GM12878 (cell line): ENCODE results near the gene ANKHD1. TPM values are rescaled to one million over a fixed set of nuclear protein-coding genes. Genes with fewer than 3 reads are reported as not detected.

Experiments
- BCL3 ChIP-seq: IDR thresholded peaks from 2 replicates; pipeline ENCODE4 v1.6.1; 2011; ENCODE audit warnings: borderline replicate concordance, low read depth, mild to moderate bottlenecking, moderate library complexity, low read length; ENCODE audit not compliant: insufficient read depth, poor library complexity, severe bottlenecking
- CUX1 ChIP-seq: IDR thresholded peaks from 2 replicates; pipeline ENCODE4 v1.6.1; 2012; ENCODE audit warnings: improper control_type of control experiment, low read depth, low read length; ENCODE audit not compliant: insufficient replicate concordance
- DPF2 ChIP-seq: fragments of 450-650 bp; IDR thresholded peaks from 2 replicates; pipeline ENCODE4 v1.6.1; 2017; ENCODE audit warnings: mild to moderate bottlenecking
- HDGF ChIP-seq: fragments of 450-650 bp; IDR thresholded peaks from 2 replicates; pipeline ENCODE4 v1.6.1; 2016; ENCODE audit warnings: antibody characterized with exemption
- IKZF1 ChIP-seq: fragments of 450-650 bp; conservative IDR thresholded peaks from 2 replicates; pipeline ENCODE4 v1.6.1; 2017; ENCODE audit warnings: antibody characterized with exemption, mild to moderate bottlenecking
- KDM1A ChIP-seq: fragments of 200-600 bp; sonication (generic); IDR thresholded peaks from 2 replicates; pipeline ENCODE4 v1.6.1; 2016; ENCODE audit warnings: borderline replicate concordance
- MXI1 ChIP-seq: fragments of 150-350 bp; IDR thresholded peaks from 2 replicates; pipeline ENCODE4 v1.6.1; 2011; ENCODE audit warnings: low read depth, mild to moderate bottlenecking, inconsistent platforms, low read length, improper control_type of control experiment
- PBX3 ChIP-seq: IDR thresholded peaks from 2 replicates; pipeline ENCODE4 v1.6.1; 2011; ENCODE audit warnings: mild to moderate bottlenecking, low read depth, low read length, moderate library complexity; ENCODE audit not compliant: insufficient replicate concordance
- PKNOX1 ChIP-seq: fragments of 450-650 bp; IDR thresholded peaks from 2 replicates; pipeline ENCODE4 v1.6.1; 2016; ENCODE audit warnings: mild to moderate bottlenecking
- RCOR1 ChIP-seq: conservative IDR thresholded peaks from 2 replicates; pipeline ENCODE4 v1.6.1; 2012; ENCODE audit warnings: low read depth, low read length, improper control_type of control experiment
- YY1 ChIP-seq: IDR thresholded peaks from 2 replicates; pipeline ENCODE4 v1.6.1; 2011; ENCODE audit warnings: low read depth, mild to moderate bottlenecking, low read length
- ZBTB33 ChIP-seq: fragments of 450-650 bp; IDR thresholded peaks from 2 replicates; pipeline ENCODE4 v1.6.1; 2017; ENCODE audit warnings: mild to moderate bottlenecking
- ZBTB4 ChIP-seq: fragments of 450-650 bp; formaldehyde crosslinking; IDR thresholded peaks from 2 replicates; pipeline ENCODE4 v1.4.0; 2022; ENCODE audit warnings: mild to moderate bottlenecking, moderate library complexity
- polyA plus RNA-seq, 11 experiments: library from polyadenylated mRNA; depleted of rRNA in 4 of 11; unstranded in 6 of 11; stranded (reverse) in 5 of 11; fragments of >200 nt; fragmentation: Nextera tagmentation in 4 of 11; fragmentation: Illumina TruSeq in 1 of 11; extraction: Ambion mirVana in 4 of 11; extraction: Trizol in 1 of 11; gene quantifications; 1 replicate in 1 of 11; 2 replicates in 10 of 11; pipeline versions ENCODE4 v1.2.1 to v1.2.3, GENCODE V29; 2011 to 2016; ENCODE audit warnings: inconsistent platforms in 2 of 11, missing spikeins in 2 of 11, low read depth in 1 of 11
- total RNA-seq, 4 experiments: library from RNA; depleted of rRNA in 3 of 4; stranded (reverse); fragments of >200 nt in 3 of 4; fragmentation: Illumina TruSeq in 1 of 4; extraction: Trizol in 1 of 4; gene quantifications; 2 replicates each; pipeline versions ENCODE4 v1.2.1 to v1.2.3, GENCODE V29; 2013 to 2021

ANKHD1 gene
- total and polyA plus RNA-seq, 10 of the 15 experiments (the other 5 are each of a cell fraction or from before 2014, with no cell fraction given), result 31.6 to 96.8 (median 74.3) TPM

- TF ChIP-seq ZBTB33, result peak; percentile 41; the same call in 1 of the 2 replicates
- 0 out of 2 replicates have a peak, but pooled peaks have one; percentile 39 for TF ChIP-seq MXI1
- no peak; the same call in none of the 2 replicates for TF ChIP-seq HDGF
- TF ChIP-seq BCL3, result no peak
- TF ChIP-seq PBX3, result peak; percentile 96
- TF ChIP-seq ZBTB4 (CRISPR knock-in tag), result no peak
- 0 out of 2 replicates have a peak, but pooled peaks have one; percentile 36 for TF ChIP-seq YY1
- TF ChIP-seq PKNOX1, result peak; percentile 100
- 0 out of 2 replicates have a peak, but pooled peaks have one; percentile 33 for TF ChIP-seq RCOR1
- no peak for TF ChIP-seq KDM1A
- peak; percentile 100 for TF ChIP-seq DPF2
- TF ChIP-seq IKZF1, result peak; percentile 49
- TF ChIP-seq CUX1, result no peak
These were observed at the start of gene ANKHD1 (continued) for GRCh38 chr5:140401362-140402257.
